HepG2 (cell line): ENCODE measurements around the gene AGAP1. TPM values are rescaled to one million over a fixed set of nuclear protein-coding genes. Genes with fewer than 3 reads are reported as not detected.

Experiments used
- ATF6 ChIP-seq: sonication (generic); formaldehyde crosslinking; conservative IDR thresholded peaks from 2 replicates; pipeline ENCODE4 v1.4.0; 2020; ENCODE audit warnings: missing genetic modification reagents
- CEBPZ ChIP-seq: IDR thresholded peaks from 2 replicates; pipeline ENCODE4 v1.6.1; 2012; ENCODE audit warnings: low read length, improper control_type of control experiment
- DNMT3B ChIP-seq: conservative IDR thresholded peaks from 2 replicates; pipeline ENCODE4 v1.6.1; 2016; ENCODE audit warnings: missing biosample characterization, control low read depth
- NBN ChIP-seq: fragments of 450-650 bp; conservative IDR thresholded peaks from 2 replicates; pipeline ENCODE4 v1.6.1; 2017
- SKIL ChIP-seq: sonication (generic); formaldehyde crosslinking; IDR thresholded peaks from 2 replicates; pipeline ENCODE4 v1.8.0; 2022; ENCODE audit warnings: missing genetic modification reagents, mild to moderate bottlenecking, moderate library complexity, borderline replicate concordance
- ZFP37 ChIP-seq: sonication (generic); formaldehyde crosslinking; IDR thresholded peaks from 2 replicates; pipeline ENCODE4 v1.4.0; 2020; ENCODE audit warnings: missing genetic modification reagents, borderline replicate concordance
- ZNF343 ChIP-seq: sonication (generic); formaldehyde crosslinking; IDR thresholded peaks from 2 replicates; pipeline ENCODE4 v1.4.0; 2020; ENCODE audit warnings: mild to moderate bottlenecking, missing genetic modification reagents
- ZNF407 ChIP-seq: sonication (generic); formaldehyde crosslinking; IDR thresholded peaks from one replicate; pipeline ENCODE4 v1.5.1; 2020; ENCODE audit warnings: mild to moderate bottlenecking, missing genetic modification reagents; ENCODE audit errors: not compliant biosample characterization
- ZNF546 ChIP-seq: sonication (generic); formaldehyde crosslinking; conservative IDR thresholded peaks from 2 replicates; pipeline ENCODE4 v1.8.1; 2023; ENCODE audit warnings: mild to moderate bottlenecking, missing genetic modification reagents
- ZNF598 ChIP-seq: sonication (generic); formaldehyde crosslinking; IDR thresholded peaks from 2 replicates; pipeline ENCODE4 v1.5.1; 2020; ENCODE audit warnings: mild to moderate bottlenecking, missing genetic modification reagents, borderline replicate concordance
- polyA plus RNA-seq, 8 experiments: library from polyadenylated mRNA; depleted of rRNA in 3 of 8; stranded (reverse) in 7 of 8; unstranded in 1 of 8; fragments of >200 nt; fragmentation: Illumina TruSeq in 4 of 8; extraction: Trizol in 4 of 8; gene quantifications; 2 replicates each; pipeline versions ENCODE4 v1.2.1 to v1.2.3, GENCODE V29; 2011 to 2016; ENCODE audit warnings: low read depth in 4 of 8, missing spikeins in 1 of 8, mixed read lengths in 1 of 8; ENCODE audit not compliant: insufficient read depth in 1 of 8
- total RNA-seq, 5 experiments: library from RNA; depleted of rRNA; stranded (reverse); fragments of >200 nt; fragmentation: Illumina TruSeq; extraction: Trizol; gene quantifications; 2 replicates each; pipeline ENCODE4 v1.2.3, GENCODE V29; 2016; ENCODE audit warnings: low read depth in 1 of 5

Gene AGAP1
- total and polyA plus RNA-seq, 2 of the 13 experiments (the other 11 are each of a cell fraction or from before 2014, with no cell fraction given) = 21.2 to 32.7 TPM

GRCh38 chr2:235514627-235515363 lies 21.0 kb downstream of the AGAP1 start (continued):
- TF ChIP-seq SKIL (CRISPR knock-in tag) (no peak), ZNF343 (0 out of 2 replicates have a peak, but pooled peaks have one; percentile 47), DNMT3B (CRISPR knock-in tag) (peak; percentile 29; the same call in 1 of the 2 replicates), ZNF407 (CRISPR knock-in tag) (peak; percentile 92), ZNF546 (CRISPR knock-in tag) (peak; percentile 96), CEBPZ (no peak), NBN (no peak), ZFP37 (peak; percentile 98), ZNF598 (peak; percentile 96), ATF6 (CRISPR knock-in tag) (no peak)
